Testis (tissue), 2 donors: ENCODE results near the gene CYP2U1.

ENCODE experiments used
- POLR2A ChIP-seq: fragments of 450-650 bp; IDR thresholded peaks from one replicate; pipeline ENCODE4 v1.6.1; 2017; ENCODE audit warnings: antibody characterized with exemption, mild to moderate bottlenecking, moderate library complexity
- TF ChIP-seq, protein P1 (sequence below), 3 experiments: fragments of 450-650 bp in 2 of 3; fragments of 200-600 bp in 1 of 3; sonication (generic) in 1 of 3; IDR thresholded peaks; one replicate each; pipeline ENCODE4 v1.5.1; 2016 to 2019; ENCODE audit warnings: antibody characterized with exemption in 3 of 3, mild to moderate bottlenecking in 2 of 3, moderate library complexity in 1 of 3

DNA sequence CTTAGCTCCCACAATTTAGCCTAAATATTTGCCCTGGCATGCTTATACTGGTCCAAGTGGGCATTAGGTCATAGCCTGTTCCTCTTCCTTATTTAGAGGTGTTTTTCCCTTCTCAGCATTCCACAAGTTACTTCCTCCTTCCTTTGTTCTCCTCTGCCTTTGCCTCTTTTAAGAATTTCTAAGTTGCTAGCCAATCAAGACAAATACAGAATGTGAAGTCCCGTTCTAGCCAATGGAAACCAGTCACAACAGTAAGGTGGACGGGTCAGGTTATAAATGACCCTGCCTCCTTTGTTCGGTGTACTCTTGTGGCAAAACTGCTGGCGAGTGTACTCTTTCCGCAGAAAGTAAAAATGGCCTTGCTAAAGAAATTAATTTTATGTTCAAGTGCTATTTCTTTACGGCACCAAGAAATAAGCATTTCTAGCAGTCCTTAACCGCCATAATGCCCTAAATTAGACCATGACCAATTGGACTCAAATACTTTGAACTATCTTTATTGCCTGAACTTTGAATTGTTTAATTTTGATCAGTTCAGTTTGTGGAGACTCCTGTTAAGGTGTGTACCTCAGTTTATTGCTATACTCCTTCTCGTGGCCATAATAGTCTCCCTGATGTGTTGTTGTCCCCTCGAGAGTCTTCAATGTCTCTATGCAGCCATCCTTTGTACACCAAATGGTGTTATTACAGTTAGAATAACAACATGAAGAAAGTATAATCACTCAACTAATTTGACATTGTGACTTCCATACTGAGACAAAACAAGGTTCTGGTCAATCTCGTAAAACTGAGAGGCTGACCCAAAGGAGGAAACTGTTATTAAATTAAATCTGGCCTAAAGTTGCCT, 56.8 kb downstream of the CYP2U1 start:
- TF ChIP-seq, protein P1, sequence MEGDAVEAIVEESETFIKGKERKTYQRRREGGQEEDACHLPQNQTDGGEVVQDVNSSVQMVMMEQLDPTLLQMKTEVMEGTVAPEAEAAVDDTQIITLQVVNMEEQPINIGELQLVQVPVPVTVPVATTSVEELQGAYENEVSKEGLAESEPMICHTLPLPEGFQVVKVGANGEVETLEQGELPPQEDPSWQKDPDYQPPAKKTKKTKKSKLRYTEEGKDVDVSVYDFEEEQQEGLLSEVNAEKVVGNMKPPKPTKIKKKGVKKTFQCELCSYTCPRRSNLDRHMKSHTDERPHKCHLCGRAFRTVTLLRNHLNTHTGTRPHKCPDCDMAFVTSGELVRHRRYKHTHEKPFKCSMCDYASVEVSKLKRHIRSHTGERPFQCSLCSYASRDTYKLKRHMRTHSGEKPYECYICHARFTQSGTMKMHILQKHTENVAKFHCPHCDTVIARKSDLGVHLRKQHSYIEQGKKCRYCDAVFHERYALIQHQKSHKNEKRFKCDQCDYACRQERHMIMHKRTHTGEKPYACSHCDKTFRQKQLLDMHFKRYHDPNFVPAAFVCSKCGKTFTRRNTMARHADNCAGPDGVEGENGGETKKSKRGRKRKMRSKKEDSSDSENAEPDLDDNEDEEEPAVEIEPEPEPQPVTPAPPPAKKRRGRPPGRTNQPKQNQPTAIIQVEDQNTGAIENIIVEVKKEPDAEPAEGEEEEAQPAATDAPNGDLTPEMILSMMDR (IDR thresholded peaks at IDR 0.05), result no peak
- no peak for TF ChIP-seq POLR2A
